K562 treated with DMSO at 1 percent for 48 hours (cell line): ENCODE data around the gene NF1. TPM values are rescaled to one million over a fixed set of nuclear protein-coding genes. Genes with fewer than 3 reads are reported as not detected.

ENCODE experiments used
- total RNA-seq: library from RNA; unstranded; fragments of 300-600 nt; gene quantifications from 2 replicates; pipeline ENCODE4 v1.2.3, GENCODE V29; 2022; ENCODE audit warnings: low replicate concordance; ENCODE audit errors: extremely low read depth

The NF1 gene, protein sequence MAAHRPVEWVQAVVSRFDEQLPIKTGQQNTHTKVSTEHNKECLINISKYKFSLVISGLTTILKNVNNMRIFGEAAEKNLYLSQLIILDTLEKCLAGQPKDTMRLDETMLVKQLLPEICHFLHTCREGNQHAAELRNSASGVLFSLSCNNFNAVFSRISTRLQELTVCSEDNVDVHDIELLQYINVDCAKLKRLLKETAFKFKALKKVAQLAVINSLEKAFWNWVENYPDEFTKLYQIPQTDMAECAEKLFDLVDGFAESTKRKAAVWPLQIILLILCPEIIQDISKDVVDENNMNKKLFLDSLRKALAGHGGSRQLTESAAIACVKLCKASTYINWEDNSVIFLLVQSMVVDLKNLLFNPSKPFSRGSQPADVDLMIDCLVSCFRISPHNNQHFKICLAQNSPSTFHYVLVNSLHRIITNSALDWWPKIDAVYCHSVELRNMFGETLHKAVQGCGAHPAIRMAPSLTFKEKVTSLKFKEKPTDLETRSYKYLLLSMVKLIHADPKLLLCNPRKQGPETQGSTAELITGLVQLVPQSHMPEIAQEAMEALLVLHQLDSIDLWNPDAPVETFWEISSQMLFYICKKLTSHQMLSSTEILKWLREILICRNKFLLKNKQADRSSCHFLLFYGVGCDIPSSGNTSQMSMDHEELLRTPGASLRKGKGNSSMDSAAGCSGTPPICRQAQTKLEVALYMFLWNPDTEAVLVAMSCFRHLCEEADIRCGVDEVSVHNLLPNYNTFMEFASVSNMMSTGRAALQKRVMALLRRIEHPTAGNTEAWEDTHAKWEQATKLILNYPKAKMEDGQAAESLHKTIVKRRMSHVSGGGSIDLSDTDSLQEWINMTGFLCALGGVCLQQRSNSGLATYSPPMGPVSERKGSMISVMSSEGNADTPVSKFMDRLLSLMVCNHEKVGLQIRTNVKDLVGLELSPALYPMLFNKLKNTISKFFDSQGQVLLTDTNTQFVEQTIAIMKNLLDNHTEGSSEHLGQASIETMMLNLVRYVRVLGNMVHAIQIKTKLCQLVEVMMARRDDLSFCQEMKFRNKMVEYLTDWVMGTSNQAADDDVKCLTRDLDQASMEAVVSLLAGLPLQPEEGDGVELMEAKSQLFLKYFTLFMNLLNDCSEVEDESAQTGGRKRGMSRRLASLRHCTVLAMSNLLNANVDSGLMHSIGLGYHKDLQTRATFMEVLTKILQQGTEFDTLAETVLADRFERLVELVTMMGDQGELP (N-terminal part only)
- total RNA-seq = not detected in 2 replicates

DNA sequence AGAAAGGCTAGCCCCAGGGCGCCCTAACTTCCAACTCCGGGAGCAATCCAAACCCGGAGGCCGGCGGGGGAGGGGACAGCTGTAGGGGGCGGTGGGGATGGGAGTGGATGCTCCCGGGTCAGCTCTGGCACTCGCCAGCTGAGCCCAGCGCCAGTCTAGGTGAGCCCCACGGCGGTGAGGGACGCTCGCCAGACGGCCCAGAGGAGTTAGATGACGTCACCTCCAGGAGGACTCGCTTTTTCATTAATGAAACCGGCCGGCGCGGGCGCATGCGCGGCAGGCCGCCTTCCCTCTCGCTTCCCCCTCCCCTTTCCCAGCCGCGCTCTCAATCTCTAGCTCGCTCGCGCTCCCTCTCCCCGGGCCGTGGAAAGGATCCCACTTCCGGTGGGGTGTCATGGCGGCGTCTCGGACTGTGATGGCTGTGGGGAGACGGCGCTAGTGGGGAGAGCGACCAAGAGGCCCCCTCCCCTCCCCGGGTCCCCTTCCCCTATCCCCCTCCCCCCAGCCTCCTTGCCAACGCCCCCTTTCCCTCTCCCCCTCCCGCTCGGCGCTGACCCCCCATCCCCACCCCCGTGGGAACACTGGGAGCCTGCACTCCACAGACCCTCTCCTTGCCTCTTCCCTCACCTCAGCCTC lies at the start of gene NF1:
Gene NF1 (plus strand): TSS at position 378 of the 636 bp plus-strand sequence. CDS start 333 bp downstream, outside the sequence.

DNA sequence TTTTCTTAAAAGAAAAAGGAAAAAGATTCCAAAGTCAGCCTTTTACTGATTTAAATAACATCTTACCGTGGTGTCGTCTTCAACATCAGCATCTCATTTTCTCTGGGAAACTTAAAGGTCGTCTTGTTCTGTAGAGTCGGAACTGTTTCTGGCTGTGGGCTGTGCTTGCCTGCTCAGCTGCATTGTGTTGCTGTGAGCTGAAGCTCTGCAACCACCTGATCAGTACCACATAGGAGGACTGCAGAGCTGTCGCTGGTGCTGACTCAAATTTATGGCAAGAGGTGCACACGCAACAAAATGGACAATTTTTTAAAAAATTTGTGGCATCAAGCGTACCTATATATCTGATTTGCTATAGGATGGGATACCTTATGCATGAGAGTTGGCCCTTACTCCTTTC lies 202.3 kb downstream of the NF1 start, which contains the start of gene OMG:
Gene OMG (minus strand): TSS at position 150 of the 400 bp plus-strand sequence. CDS start 908 bp downstream, outside the sequence.

DNA sequence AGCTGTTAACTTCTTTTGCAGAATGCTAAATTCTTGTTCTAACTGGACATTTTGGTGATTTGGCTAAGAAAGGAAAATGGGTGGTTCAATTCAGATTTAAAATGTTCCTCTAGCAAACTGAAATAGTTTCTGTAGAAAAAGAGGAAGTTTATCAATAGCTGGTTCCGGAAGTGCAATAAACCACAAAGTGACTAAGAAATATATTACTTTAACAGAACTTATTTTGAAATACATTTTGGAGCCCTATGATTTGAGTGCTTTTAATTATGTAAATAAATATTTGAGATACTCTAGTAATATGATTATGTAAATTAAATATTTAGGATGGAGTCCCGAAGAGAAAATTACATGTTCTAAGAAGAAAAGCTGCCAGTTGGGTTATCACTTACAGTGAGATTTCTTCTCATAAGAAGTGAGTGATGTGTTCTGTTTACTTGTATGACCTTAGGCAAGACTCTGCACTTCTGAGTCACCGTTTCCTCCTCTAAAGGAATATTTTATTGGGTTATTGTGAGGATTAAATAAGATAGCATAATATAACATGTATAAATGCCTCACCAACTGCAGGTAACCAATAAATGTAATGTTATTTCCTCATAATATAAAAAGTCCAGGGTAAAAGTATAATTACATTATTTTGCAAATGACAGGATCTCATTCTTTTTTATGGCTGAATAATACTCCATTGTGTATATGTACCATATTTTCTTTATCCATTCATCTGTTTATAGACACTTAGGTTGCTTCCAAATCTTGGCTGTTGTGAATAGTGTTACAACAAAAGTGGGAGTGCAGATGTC lies 219.4 kb downstream of the NF1 start, which contains the start of gene EVI2B:
Gene EVI2B (minus strand): TSS at position 73 of the 800 bp plus-strand sequence. CDS start 8,445 bp downstream, outside the sequence.

DNA sequence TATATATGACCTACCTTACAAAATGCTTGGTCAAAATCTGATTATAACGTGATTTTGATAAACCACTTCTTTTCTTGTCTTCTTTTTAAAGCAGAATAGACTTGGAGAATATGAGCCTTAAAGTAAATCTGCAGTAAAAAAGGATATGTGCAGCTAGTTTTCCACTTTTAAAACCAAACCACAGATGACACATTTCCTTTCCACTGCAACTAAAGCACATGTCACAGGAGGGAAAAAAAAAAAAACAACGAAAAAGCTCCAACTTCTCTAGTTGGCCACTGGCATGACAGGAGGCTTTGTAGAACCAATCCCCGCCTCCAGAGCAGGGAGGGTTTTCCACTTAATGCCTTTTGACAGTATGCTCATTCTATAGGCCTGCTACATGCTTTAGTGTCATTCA lies 226.7 kb downstream of the NF1 start, which contains the start of gene EVI2A:
Gene EVI2A (minus strand): TSS at position 142 of the 400 bp plus-strand sequence. CDS start 2,609 bp downstream, outside the sequence.

DNA sequence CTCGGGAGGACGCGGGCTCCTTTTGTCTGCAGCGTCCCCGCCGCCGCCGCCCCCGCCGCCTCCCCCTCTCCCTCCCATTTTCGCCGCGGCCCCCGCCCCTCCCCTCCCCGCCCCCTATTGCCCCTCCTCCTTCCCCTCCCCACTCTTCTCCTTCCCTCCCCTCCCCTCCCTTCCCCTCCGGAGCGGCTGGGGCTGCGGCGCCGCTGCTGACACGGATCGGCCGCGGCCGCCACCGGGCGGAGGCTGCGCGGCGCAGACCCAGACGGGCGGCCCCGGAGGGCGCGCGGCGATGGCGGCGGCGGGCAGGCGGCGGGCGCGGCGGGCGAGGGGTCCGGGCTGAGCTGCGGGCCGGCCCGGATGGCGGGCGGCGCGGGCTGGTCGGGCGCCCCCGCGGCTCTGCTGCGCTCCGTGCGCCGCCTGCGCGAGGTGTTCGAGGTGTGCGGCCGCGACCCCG lies 296.7 kb downstream of the NF1 start, which contains the start of gene RAB11FIP4:
Gene RAB11FIP4 (plus strand): TSS at position 180 of the 454 bp plus-strand sequence. CDS start 178 bp downstream, at position 358.

Other genes with a start within 250 kb of the NF1 start
- not detected in 2 replicates for gene TEFM, start 188.7 kb upstream of the NF1 start, total RNA-seq
- gene ADAP2, start 173.0 kb upstream of the NF1 start, total RNA-seq = not detected in 2 replicates
- not detected in 2 replicates for gene RNF135, start 123.9 kb upstream of the NF1 start, total RNA-seq
- not detected in 2 replicates for gene OMG, start 202.3 kb downstream of the NF1 start, total RNA-seq
- gene EVI2B, start 219.1 kb downstream of the NF1 start, total RNA-seq = not detected in 2 replicates
- not detected in 2 replicates for gene EVI2A, start 226.6 kb downstream of the NF1 start, total RNA-seq